Fibroblast of lung (primary cell): ENCODE measurements around the gene POU4F3.

ENCODE experiments used
- CTCF ChIP-seq, 2 donors: IDR thresholded peaks in 1 of 2; conservative IDR thresholded peaks in 1 of 2; 1 replicate in 1 of 2; 2 replicates in 1 of 2; pipeline ENCODE4 v1.5.1; 2011 to 2012; ENCODE audit warnings: low read length in 2 of 2, control low read depth in 1 of 2, inconsistent platforms in 1 of 2, low read depth in 1 of 2, mild to moderate bottlenecking in 1 of 2
- EZH2 ChIP-seq: IDR thresholded peaks from 2 replicates; pipeline ENCODE4 v1.5.1; 2012; ENCODE audit warnings: low read length, control low read depth, mild to moderate bottlenecking; ENCODE audit errors: missing control alignments

GRCh38 chr5:146296245-146296644 lies 42.4 kb upstream of the POU4F3 start:
- TF ChIP-seq CTCF (conservative IDR thresholded peaks at IDR 0.05 in 1 of 2, IDR thresholded peaks at IDR 0.05 in 1 of 2; ENCODE audit: low read depth in 1 of 2, low read length in 2 of 2), result no peak
- no peak for TF ChIP-seq EZH2
